Adrenal gland (tissue), 12 donors: ENCODE measurements around the gene ACSL5. TPM values are rescaled to one million over a fixed set of nuclear protein-coding genes. Genes with fewer than 3 reads are reported as not detected.
A peak's percentile ranks its signal among the peaks of the same experiment; 100 is the strongest.
"Not testable (repeated sequence)": the region's sequence is repeated elsewhere in the genome, so short reads cannot be mapped to it uniquely, and the experiment has no call there.

Experiments
- DNase-seq, 7 donors: peaks; one replicate each; pipeline ENCODE4 v3.0.0-alpha.2; 2019 to 2020
- H3K27ac ChIP-seq, 5 donors: fragments of 200-600 bp; sonication (generic) in 4 of 5; 1 replicate in 3 of 5; 2 replicates in 2 of 5; pipeline versions ENCODE4 v1.5.1 to v1.8.0; 2016 to 2020; ENCODE audit warnings: mild to moderate bottlenecking in 1 of 5
- H3K27me3 ChIP-seq: fragments of 200-600 bp; 2 replicates; pipeline ENCODE4 v1.8.0; 2021
- H3K36me3 ChIP-seq, 2 donors: fragments of 200-600 bp; replicated peaks in 1 of 2; 1 replicate in 1 of 2; 2 replicates in 1 of 2; pipeline versions ENCODE4 v1.5.1 to v1.8.0; 2018 to 2022
- H3K4me1 ChIP-seq, 2 donors: fragments of 200-600 bp; replicated peaks in 1 of 2; 1 replicate in 1 of 2; 2 replicates in 1 of 2; pipeline versions ENCODE4 v1.5.1 to v1.8.0; 2018 to 2021
- H3K4me3 ChIP-seq, 4 donors: fragments of 200-600 bp; sonication (generic) in 3 of 4; one replicate each; pipeline ENCODE4 v1.5.1; 2016 to 2018
- H3K9me3 ChIP-seq, 3 donors: fragments of 200-600 bp; sonication (generic) in 1 of 3; replicated peaks in 1 of 3; 1 replicate in 2 of 3; 2 replicates in 1 of 3; pipeline versions ENCODE4 v1.5.1 to v1.8.0; 2016 to 2021
- CTCF ChIP-seq, 6 experiments: fragments of 450-650 bp in 4 of 6; fragments of 200-600 bp in 2 of 6; sonication (generic) in 1 of 6; IDR thresholded peaks; 1 replicate in 5 of 6; 2 replicates in 1 of 6; pipeline versions ENCODE4 v1.5.1 to v1.8.0; 2016 to 2021; ENCODE audit warnings: antibody characterized with exemption in 6 of 6, mild to moderate bottlenecking in 2 of 6, moderate library complexity in 1 of 6
- POLR2A ChIP-seq, 2 donors: fragments of 450-650 bp; IDR thresholded peaks; one replicate each; pipeline ENCODE4 v1.6.1; 2017; ENCODE audit warnings: antibody characterized with exemption in 2 of 2, mild to moderate bottlenecking in 2 of 2, moderate library complexity in 1 of 2
- WGBS, 4 donors: extraction: QIAGEN DNeasy Blood & Tissue Kit in 2 of 4; methylation state at CpG; one replicate each; pipeline versions ENCODE4 v1.1.5 to v1.1.7; 2013 to 2017; 5-methylcytosine and 5-hydroxymethylcytosine counted together
- intact Hi-C, 2 donors: fragments of 100-400 bp; cut with DNase I; formaldehyde crosslinking; loops; one replicate each; pipeline versions ENCODE4 v1.14.1 to v1.15.0; 2022 to 2023
- polyA plus RNA-seq, 3 donors: library from polyadenylated mRNA; stranded (reverse); fragments of 200-250 nt in 2 of 3; fragments of 350-450 nt in 1 of 3; fragmentation: Illumina TruSeq in 1 of 3; extraction: RNeasy Lipid Tissue Mini Kit (QIAGEN cat#74804) in 1 of 3; gene quantifications; one replicate each; pipeline ENCODE4 v1.2.3, GENCODE V29; 2013 to 2014
- total RNA-seq, 9 donors: library from RNA; depleted of rRNA in 4 of 9; stranded (reverse); fragments of >200 nt in 4 of 9; fragments of 120-200 nt in 1 of 9; fragmentation: NEBNext Ultra II Directional in 1 of 9; extraction: Animal tissue kit (Norgen Biotek cat#: 25700) in 1 of 9; gene quantifications; one replicate each; pipeline versions ENCODE4 v1.1.0 to v1.2.4, GENCODE V29; 2013 to 2023
- donor health status: healthy with polysubstance abuse.
- donor health status: Bipolar disorder and iron deficiency.
- donor health status: DM: yes; HTN: yes; CAD: no.
- donor health status: DM: no; HTN: no; CAD: no.
- donor health status: DM: no; HTN: no; CAD: no.
- donor health status: DM: yes; HTN: yes; CAD: no.

Gene ACSL5
- total and polyA plus RNA-seq, 12 donors, result 2.1 to 8.6 (median 6.7) TPM

- DNase-seq, result no peak
- Histone ChIP-seq H3K36me3 (no peaks in the 10 kb centered on the region), H3K4me1 (peaks cover 12 to 16% of the 10 kb centered on the region in 2 donors), H3K27ac (no peak overlapping the region), H3K4me3 (no peak overlapping the region), H3K9me3 (no peaks in the 10 kb centered on the region), H3K27me3 (no peaks in the 10 kb centered on the region)
- WGBS, 4 donors, result 84 to 95% (median 93%) methylated on average over 2 of the region's 2 CpGs
- intact Hi-C loops, result no loop called here
- TF ChIP-seq CTCF (IDR thresholded peaks at IDR 0.05) (no peak), POLR2A (IDR thresholded peaks at IDR 0.05) (no peak)
These were observed 10.2 kb downstream of the ACSL5 start for GRCh38 chr10:112384141-112384540.

- H3K36me3 ChIP-seq, result no peaks in the 10 kb centered on the region
- peaks cover 12 to 16% of the 10 kb centered on the region in 2 donors for H3K4me1 ChIP-seq
- 86 to 91% (median 87%) methylated on average over 4 of the region's 4 CpGs for WGBS, 4 donors
- H3K9me3 ChIP-seq, result no peaks in the 10 kb centered on the region
- DNase-seq, result no peak
- TF ChIP-seq CTCF (IDR thresholded peaks at IDR 0.05), result no peak
- no peak overlapping the region for H3K4me3 ChIP-seq
- intact Hi-C loops, result no loop called here
- H3K27ac ChIP-seq, result no peak overlapping the region
- no peaks in the 10 kb centered on the region for H3K27me3 ChIP-seq
These were observed 11.3 kb downstream of the ACSL5 start for GRCh38 chr10:112385201-112385600.

GRCh38 chr10:112388056-112388455 lies 14.1 kb downstream of the ACSL5 start:
- DNase-seq, H3K36me3 ChIP-seq, H3K27ac ChIP-seq, H3K27me3 ChIP-seq, intact Hi-C loops, H3K9me3 ChIP-seq, H3K4me3 ChIP-seq, H3K4me1 ChIP-seq: not testable (repeated sequence)
- 58 to 71% (median 66%) methylated on average over 7 of the region's 7 CpGs for WGBS, 4 donors

- DNase-seq, result no peak
- intact Hi-C loops, result no loop called here
- no peaks in the 10 kb centered on the region for H3K36me3 ChIP-seq
- TF ChIP-seq POLR2A (IDR thresholded peaks at IDR 0.05) (no peak), CTCF (IDR thresholded peaks at IDR 0.05) (no peak)
- no peaks in the 10 kb centered on the region for H3K9me3 ChIP-seq
- H3K27ac ChIP-seq, result no peak overlapping the region
- peaks cover 4 to 5% of the 10 kb centered on the region in 2 donors for H3K4me1 ChIP-seq
- H3K4me3 ChIP-seq, result no peak overlapping the region
- WGBS, 4 donors, result 44 to 94% (median 80%) methylated on average over 2 of the region's 2 CpGs
- H3K27me3 ChIP-seq, result no peaks in the 10 kb centered on the region
These were observed 14.6 kb downstream of the ACSL5 start for GRCh38 chr10:112388548-112388947.

GRCh38 chr10:112389271-112389822 lies 15.4 kb downstream of the ACSL5 start:
- no peak overlapping the region for H3K4me3 ChIP-seq
- peak overlapping the region in 2 of 5 donors; percentile 38 to 54 for H3K27ac ChIP-seq
- H3K36me3 ChIP-seq, result no peaks in the 10 kb centered on the region
- WGBS, 4 donors, result 47 to 66% (median 57%) methylated on average over 6 of the region's 6 CpGs
- intact Hi-C loops, result no loop called here
- H3K4me1 ChIP-seq, result no peaks in the 10 kb centered on the region
- TF ChIP-seq POLR2A (IDR thresholded peaks at IDR 0.05) (no peak), CTCF (IDR thresholded peaks at IDR 0.05) (no peak)
- H3K27me3 ChIP-seq, result no peaks in the 10 kb centered on the region
- DNase-seq, result peak in 4 of 7 donors; percentile 25 to 67 (median 52)
- no peaks in the 10 kb centered on the region for H3K9me3 ChIP-seq
